PC-3 (cell line): ENCODE results near the gene CDKN2B-AS1. TPM values are rescaled to one million over a fixed set of nuclear protein-coding genes. Genes with fewer than 3 reads are reported as not detected.

Experiments
- ATAC-seq: fragments of 200-7000 bp; cut with Tn5 transposase; 2 replicates; pipeline ENCODE4 v1.9.1; 2020; ENCODE audit warnings: mild to moderate bottlenecking, moderate library complexity
- BruUV-seq: library from RNA; stranded (reverse); fragments of 400-500 nt; replicated peaks from 2 replicates; lab custom pipeline; 2021; lab: Mats Ljungman, UMichigan
- CTCF ChIA-PET: fragments of 300-600 bp; sonication (Branson Sonifier 250); formaldehyde crosslinking; loops from one replicate; lab custom pipeline; 2022; ENCODE audit warnings: antibody characterized with exemption; lab: Charles Lee
- POLR2A ChIA-PET: fragments of 300-600 bp; sonication (Branson Sonifier 250); formaldehyde crosslinking; loops from one replicate; lab custom pipeline; 2022; ENCODE audit warnings: antibody characterized with exemption; ENCODE audit not compliant: unreplicated experiment; lab: Charles Lee
- DNase-seq: peaks from one replicate; pipeline ENCODE4 v3.0.0-alpha.2; 2015
- H2AFZ ChIP-seq: fragments of 300-600 bp; sonication (generic); 2 replicates; pipeline ENCODE4 v1.6.0; 2016; ENCODE audit warnings: antibody characterized with exemption, low read length
- H3F3A ChIP-seq: fragments of 300-600 bp; sonication (generic); one replicate; pipeline ENCODE4 v1.6.0; 2017; ENCODE audit warnings: antibody characterized with exemption, low read length, control low read depth, mild to moderate bottlenecking; ENCODE audit not compliant: unreplicated experiment
- H3K27ac ChIP-seq: fragments of 300-600 bp; sonication (generic); 2 replicates; pipeline ENCODE4 v1.5.1; 2016; ENCODE audit warnings: mild to moderate bottlenecking, low read length
- H3K27me3 ChIP-seq: fragments of 300-600 bp; sonication (generic); 2 replicates; pipeline ENCODE4 v1.6.1; 2016; ENCODE audit warnings: low read length, mixed read lengths
- H3K36me3 ChIP-seq: fragments of 300-600 bp; sonication (generic); 2 replicates; pipeline ENCODE4 v1.6.1; 2016; ENCODE audit warnings: low read depth, mixed run types, low read length, mixed read lengths
- H3K4me1 ChIP-seq: fragments of 300-600 bp; sonication (generic); 2 replicates; pipeline ENCODE4 v1.5.1; 2016; ENCODE audit warnings: low read length; ENCODE audit not compliant: insufficient read depth
- H3K4me2 ChIP-seq: fragments of 300-600 bp; sonication (generic); 2 replicates; pipeline ENCODE4 v1.6.0; 2016; ENCODE audit warnings: low read length
- H3K4me3 ChIP-seq: fragments of 300-600 bp; sonication (generic); 2 replicates; pipeline ENCODE4 v1.5.1; 2016; ENCODE audit warnings: mild to moderate bottlenecking, low read length, mixed read lengths
- H3K79me2 ChIP-seq: fragments of 300-600 bp; sonication (generic); 2 replicates; pipeline ENCODE4 v1.6.1; 2017; ENCODE audit warnings: low read length, mixed read lengths
- H3K9ac ChIP-seq: fragments of 300-600 bp; sonication (generic); 2 replicates; pipeline ENCODE4 v1.6.0; 2016; ENCODE audit warnings: mild to moderate bottlenecking, low read length
- H3K9me2 ChIP-seq: fragments of 300-600 bp; sonication (generic); replicated peaks from 2 replicates; pipeline ENCODE4 v1.6.1; 2016; ENCODE audit warnings: mixed run types, low read length, mixed read lengths
- H3K9me3 ChIP-seq: fragments of 300-600 bp; sonication (generic); 2 replicates; pipeline ENCODE4 v1.6.1; 2016; ENCODE audit warnings: low read length, mixed read lengths
- H4K20me1 ChIP-seq: fragments of 300-600 bp; sonication (generic); 2 replicates; pipeline ENCODE4 v1.6.1; 2016; ENCODE audit warnings: low read length, mixed read lengths
- CTCF ChIP-seq: fragments of 300-600 bp; sonication (generic); conservative IDR thresholded peaks from 2 replicates; pipeline ENCODE4 v1.5.1; 2017; ENCODE audit warnings: antibody characterized with exemption, low read depth, mild to moderate bottlenecking, low read length
- EZH2 ChIP-seq: fragments of 300-600 bp; sonication (generic); IDR thresholded peaks from one replicate; pipeline ENCODE4 v1.6.1; 2017; ENCODE audit warnings: antibody characterized with exemption, mild to moderate bottlenecking, low read length; ENCODE audit not compliant: unreplicated experiment
- EZH2phosphoT487 ChIP-seq: fragments of 300-600 bp; sonication (generic); IDR thresholded peaks from 2 replicates; pipeline ENCODE4 v1.6.1; 2018; ENCODE audit warnings: mild to moderate bottlenecking, antibody characterized with exemption, low read length, borderline replicate concordance
- intact Hi-C: fragments of 100-400 bp; cut with micrococcal nuclease; formaldehyde crosslinking; loops from 2 replicates; pipeline ENCODE4 v1.9.0; 2023
- total RNA-seq: library from RNA; depleted of rRNA; stranded (reverse); fragments of >200 nt; gene quantifications from 2 replicates; pipeline ENCODE4 v1.2.3, GENCODE V29; 2014

Gene CDKN2B-AS1
- total RNA-seq, 1 experiment from 2014 or later: 2.0 TPM

GRCh38 chr9:22141908-22142307 is 147.3 kb downstream of the CDKN2B-AS1 start:
- Histone ChIP-seq H3K36me3 (no peaks in the 10 kb centered on the region), H4K20me1 (no peaks in the 10 kb centered on the region), H3K4me2 (no peak overlapping the region), H3K4me3 (no peak overlapping the region), H3K79me2 (no peaks in the 10 kb centered on the region), H3K27ac (no peak overlapping the region), H3F3A (no peaks in the 10 kb centered on the region), H3K9me2 (no peaks in the 10 kb centered on the region), H3K9me3 (no peaks in the 10 kb centered on the region), H3K4me1 (peaks cover 36% of the 10 kb centered on the region), H2AFZ (no peak overlapping the region), H3K27me3 (no peaks in the 10 kb centered on the region), H3K9ac (no peak overlapping the region)
- ATAC-seq (peak; percentile 46), DNase-seq (peak; percentile 6)
- POLR2A ChIA-PET: interaction anchor here (0.6 kb wide), 1 partner anchor 75 kb away, joined by 8 read pairs; no protein-coding TSS in a partner anchor
- intact Hi-C loops: no loop called here
- CTCF ChIA-PET: no interaction called here
- TF ChIP-seq EZH2 (no peak), CTCF (no peak), EZH2phosphoT487 (no peak)
- no TSS peak for BruUV-seq

GRCh38 chr9:22142671-22143070 is 148.1 kb downstream of the CDKN2B-AS1 start:
- H3K4me1 ChIP-seq: peaks cover 39% of the 10 kb centered on the region
- no peak for TF ChIP-seq EZH2
- no peak for TF ChIP-seq CTCF
- no peak for TF ChIP-seq EZH2phosphoT487
- H3K36me3 ChIP-seq: no peaks in the 10 kb centered on the region
- ChIA-PET POLR2A (no interaction called here), CTCF (interaction anchor here (0.6 kb wide), 1 partner anchor 96 kb away, joined by 4 read pairs; no protein-coding TSS in a partner anchor)
- H3K9me2 ChIP-seq: no peaks in the 10 kb centered on the region
- H3K9ac ChIP-seq: no peak overlapping the region; the same call in 1 of the 2 replicates
- no peak overlapping the region for H3K4me3 ChIP-seq
- H3F3A ChIP-seq: no peaks in the 10 kb centered on the region
- H3K27ac ChIP-seq: 0 out of 2 replicates have a peak overlapping the region, but pooled peaks have one; percentile 26
- no peaks in the 10 kb centered on the region for H3K79me2 ChIP-seq
- DNase-seq: peak; percentile 29
- peak; percentile 61 for ATAC-seq
- H4K20me1 ChIP-seq: no peaks in the 10 kb centered on the region
- intact Hi-C loops: no loop called here
- no TSS peak for BruUV-seq
- H3K27me3 ChIP-seq: no peaks in the 10 kb centered on the region
- H3K9me3 ChIP-seq: no peaks in the 10 kb centered on the region
- H2AFZ ChIP-seq: 0 out of 2 replicates have a peak overlapping the region, but pooled peaks have one; percentile 9
- peak overlapping the region; percentile 22; the same call in 1 of the 2 replicates for H3K4me2 ChIP-seq
